GM21381 (cell line): Measurements from ENCODE around the gene TMED6.
"Not testable (repeated sequence)": the region's sequence is repeated elsewhere in the genome, so short reads cannot be mapped to it uniquely, and the experiment has no call there.

Experiments
- ATAC-seq: cut with Tn5 transposase; IDR thresholded peaks from one replicate; pipeline ENCODE4 v1.9.1; 2021; ENCODE audit warnings: mild to moderate bottlenecking, moderate library complexity; ENCODE audit not compliant: unreplicated experiment

Gene TMED6

GRCh38 chr16:69363281-69363717 lies 11.7 kb upstream of the TMED6 start:
- no peak for ATAC-seq

GRCh38 chr16:69360070-69360469 lies 8.5 kb upstream of the TMED6 start:
- not testable (repeated sequence) for ATAC-seq

GRCh38 chr16:69350536-69351133 lies 951 bp downstream of the TMED6 start:
- ATAC-seq = no peak

- no peak for ATAC-seq
Observed at GRCh38 chr16:69349536-69349935, 2.0 kb downstream of the TMED6 start.

- ATAC-seq = no peak
Observed at GRCh38 chr16:69348222-69348621, 3.4 kb downstream of the TMED6 start.

GRCh38 chr16:69346683-69347082 lies 4.9 kb downstream of the TMED6 start:
- no peak for ATAC-seq

- ATAC-seq = no peak
Observed at GRCh38 chr16:69345923-69346322, 5.7 kb downstream of the TMED6 start.

GRCh38 chr16:69344171-69344570 lies 7.4 kb downstream of the TMED6 start:
- ATAC-seq = no peak

- no peak for ATAC-seq
Observed at GRCh38 chr16:69340095-69340644, 11.4 kb downstream of the TMED6 start.

- peak; percentile 75 for ATAC-seq
Observed at GRCh38 chr16:69339289-69340094, 12.1 kb downstream of the TMED6 start, which contains the start of the genes COG8 and NIP7. TSS of gene COG8 (minus strand) at chr16:69339564. CDS start at chr16:69339552, 12 bp downstream. TSS of gene NIP7 (plus strand) at chr16:69339772. CDS start at chr16:69339830, 58 bp downstream.

- peak; percentile 3 for ATAC-seq
Observed at GRCh38 chr16:69338557-69339288, 12.9 kb downstream of the TMED6 start.

GRCh38 chr16:69334696-69335095 lies 16.9 kb downstream of the TMED6 start:
- ATAC-seq = no peak

- ATAC-seq = peak; percentile 93
Observed at GRCh38 chr16:69330286-69331109, 21.1 kb downstream of the TMED6 start, which contains the start of gene PDF. TSS of gene PDF (minus strand) at chr16:69330588. CDS start at chr16:69330570, 18 bp downstream.

GRCh38 chr16:69329369-69330285 lies 22.0 kb downstream of the TMED6 start:
- peak; percentile 28 for ATAC-seq

- no peak for ATAC-seq
Observed at GRCh38 chr16:69328854-69329316, 22.7 kb downstream of the TMED6 start.

- ATAC-seq = no peak
Observed at GRCh38 chr16:69327585-69328310, 23.8 kb downstream of the TMED6 start.

GRCh38 chr16:69326172-69326873 lies 25.3 kb downstream of the TMED6 start:
- no peak for ATAC-seq

- no peak for ATAC-seq
Observed at GRCh38 chr16:69325784-69326171, 25.8 kb downstream of the TMED6 start.
